HG03060 (cell line): ENCODE data around the gene QSOX2.

ENCODE experiments used
- ATAC-seq: cut with Tn5 transposase; IDR thresholded peaks from one replicate; pipeline ENCODE4 v1.9.1; 2021; ENCODE audit warnings: low read depth, moderate number of reproducible peaks; ENCODE audit not compliant: unreplicated experiment

QSOX2 gene

GRCh38 chr9:136225366-136225747 is 20.3 kb downstream of the QSOX2 start:
- no peak for ATAC-seq

- ATAC-seq, result no peak
Measured at GRCh38 chr9:136223871-136224640, 21.6 kb downstream of the QSOX2 start.

GRCh38 chr9:136222906-136223285 is 22.7 kb downstream of the QSOX2 start:
- ATAC-seq, result no peak

- no peak for ATAC-seq
Measured at GRCh38 chr9:136222166-136222905, 23.3 kb downstream of the QSOX2 start.

- ATAC-seq, result no peak
Measured at GRCh38 chr9:136220017-136220729, 25.4 kb downstream of the QSOX2 start.

- no peak for ATAC-seq
Measured at GRCh38 chr9:136219276-136219675, 26.3 kb downstream of the QSOX2 start.

GRCh38 chr9:136218673-136219072 is 26.9 kb downstream of the QSOX2 start:
- no peak for ATAC-seq

- ATAC-seq, result no peak
Measured at GRCh38 chr9:136218271-136218670, 27.3 kb downstream of the QSOX2 start.

GRCh38 chr9:136216541-136217244 is 28.9 kb downstream of the QSOX2 start:
- ATAC-seq, result no peak

GRCh38 chr9:136213733-136214132 is 31.9 kb downstream of the QSOX2 start:
- no peak for ATAC-seq

- ATAC-seq, result no peak
Measured at GRCh38 chr9:136212345-136212950, 33.2 kb downstream of the QSOX2 start.

GRCh38 chr9:136211441-136212344 is 33.9 kb downstream of the QSOX2 start:
- no peak for ATAC-seq

- ATAC-seq, result no peak
Measured at GRCh38 chr9:136211006-136211405, 34.6 kb downstream of the QSOX2 start.

GRCh38 chr9:136210276-136210675 is 35.3 kb downstream of the QSOX2 start:
- no peak for ATAC-seq

GRCh38 chr9:136209786-136210185 is 35.8 kb downstream of the QSOX2 start:
- ATAC-seq, result no peak

- ATAC-seq, result no peak
Measured at GRCh38 chr9:136209232-136209631, 36.4 kb downstream of the QSOX2 start.

- no peak for ATAC-seq
Measured at GRCh38 chr9:136208675-136209074, 36.9 kb downstream of the QSOX2 start.

- ATAC-seq, result no peak
Measured at GRCh38 chr9:136207616-136208015, 38.0 kb downstream of the QSOX2 start.

- ATAC-seq, result no peak
Measured at GRCh38 chr9:136206602-136207275, 38.9 kb downstream of the QSOX2 start.
